ENCODE measurements around the gene POPDC3.
"Not testable (repeated sequence)": the region's sequence is repeated elsewhere in the genome, so short reads cannot be mapped to it uniquely, and the experiment has no call there.

Gene POPDC3

GRCh38 chr6:105194106-105194505 is 14.3 kb upstream of the POPDC3 start:
- no peak for DNase-seq

DNA sequence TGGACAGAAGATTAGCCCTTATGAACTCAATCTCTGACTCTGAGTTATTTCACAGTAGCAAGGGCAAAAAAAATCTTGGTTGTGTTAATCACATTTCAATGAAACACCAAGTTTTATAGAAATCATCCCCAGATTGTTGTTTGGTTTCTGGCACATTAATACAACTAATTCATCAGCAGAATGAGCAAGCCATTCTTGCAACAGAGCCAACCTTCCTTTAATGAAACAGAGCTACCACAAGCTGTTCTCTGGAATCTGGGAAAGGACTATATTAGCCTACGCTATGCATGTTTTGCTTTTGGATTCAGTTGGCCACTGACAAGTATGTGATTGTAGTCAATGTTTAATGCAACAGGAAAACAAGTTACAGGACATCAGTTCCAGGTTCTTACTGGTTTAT is 13.8 kb upstream of the POPDC3 start:
- DNase-seq: no peak

DNA sequence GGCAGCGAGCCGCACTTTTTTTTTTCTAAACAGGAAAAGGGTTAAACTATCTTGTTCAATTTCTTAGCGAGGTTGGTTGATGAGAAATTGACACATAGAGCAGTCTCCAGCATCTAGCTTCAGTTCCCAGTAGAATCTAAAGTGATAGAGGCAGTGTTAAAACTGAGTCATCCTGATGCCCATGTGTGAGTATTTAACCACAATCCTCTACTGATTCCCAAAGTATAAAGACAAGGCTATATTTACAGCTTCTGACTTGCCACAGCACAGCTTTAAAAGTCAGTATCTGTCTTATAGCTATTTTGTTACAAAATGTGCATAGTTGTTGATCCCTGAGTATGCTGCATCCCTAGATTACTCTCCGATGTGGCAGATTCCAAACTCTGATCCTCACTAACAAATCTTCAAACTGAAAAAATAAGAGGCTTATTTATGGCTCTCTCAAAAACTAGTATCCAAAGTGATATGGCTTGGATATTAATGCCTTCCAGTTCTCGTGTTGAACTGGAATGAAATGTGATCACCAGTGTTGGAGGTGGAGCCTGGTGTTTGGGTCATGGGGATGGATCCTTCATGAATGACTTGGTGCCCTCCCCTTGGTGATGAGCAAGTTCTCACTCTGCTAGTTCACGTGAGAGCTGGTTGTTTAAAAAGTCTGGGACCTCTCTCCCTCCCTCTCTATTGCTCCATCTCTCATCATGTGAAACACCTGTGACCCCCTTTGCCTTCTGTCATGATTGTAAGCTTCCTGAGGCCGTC is 13.1 kb upstream of the POPDC3 start:
- DNase-seq: no peak

DNA sequence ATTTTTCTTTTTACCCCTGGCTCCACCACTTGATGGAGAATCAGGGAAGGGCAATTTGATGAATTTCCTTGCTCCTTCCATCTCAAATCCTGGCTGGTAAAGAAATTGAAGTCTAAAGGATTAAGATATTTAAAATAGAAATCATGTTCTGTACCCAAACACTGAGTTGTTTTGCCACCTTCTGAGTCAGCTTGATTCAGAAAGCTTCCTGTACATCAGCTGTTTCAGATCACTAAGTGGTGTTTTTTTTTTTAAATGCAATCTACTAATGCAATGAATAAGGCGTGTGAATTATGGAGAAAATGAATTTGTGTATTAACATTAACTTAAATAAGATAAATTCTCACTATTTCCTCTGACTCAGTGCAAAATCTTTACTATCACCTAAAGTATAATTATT is 11.5 kb upstream of the POPDC3 start:
- no peak for DNase-seq

DNA sequence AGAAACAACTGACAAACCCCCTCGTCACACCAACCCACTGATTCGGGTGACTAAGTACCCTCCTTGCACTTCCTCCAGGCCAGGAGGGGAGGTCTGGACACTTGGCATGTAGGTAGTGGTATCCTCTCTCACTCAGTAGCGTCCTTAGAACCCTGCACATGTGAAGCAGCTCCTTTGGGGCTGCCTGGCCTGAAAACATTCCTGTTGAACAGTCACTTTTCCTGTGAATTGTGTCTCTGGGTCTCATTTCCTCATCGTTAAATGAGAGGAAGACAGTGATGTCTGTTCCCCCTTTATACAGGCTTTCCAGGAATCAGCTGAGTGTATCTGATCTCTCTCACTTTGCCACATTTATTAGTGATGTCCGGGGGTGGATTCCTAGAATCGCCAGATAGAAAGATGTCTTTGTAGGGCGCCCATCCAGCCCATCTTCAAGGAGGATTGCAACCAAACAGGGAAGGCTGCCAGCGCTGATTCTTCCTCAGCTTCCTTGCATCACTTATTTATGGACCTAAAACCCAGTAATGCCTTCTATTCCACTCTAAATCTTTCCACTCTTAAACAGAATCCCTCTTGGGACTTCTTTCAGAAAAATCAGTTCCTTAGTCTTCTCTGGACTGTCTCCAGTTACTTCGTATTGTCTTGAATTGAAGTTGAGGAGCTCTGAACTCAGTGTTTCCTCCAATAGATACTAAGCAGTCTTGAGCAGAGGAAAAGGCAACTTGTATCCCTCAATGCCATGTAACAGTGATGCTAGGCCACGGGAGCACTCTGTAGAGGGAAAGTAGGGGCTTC is 9.4 kb upstream of the POPDC3 start:
- DNase-seq: no peak

GRCh38 chr6:105188251-105188650 is 8.4 kb upstream of the POPDC3 start:
- DNase-seq: no peak

- no peak for DNase-seq
These were observed 6.8 kb upstream of the POPDC3 start for GRCh38 chr6:105186576-105186975.

GRCh38 chr6:105184921-105185320 is 5.1 kb upstream of the POPDC3 start:
- DNase-seq: no peak

DNA sequence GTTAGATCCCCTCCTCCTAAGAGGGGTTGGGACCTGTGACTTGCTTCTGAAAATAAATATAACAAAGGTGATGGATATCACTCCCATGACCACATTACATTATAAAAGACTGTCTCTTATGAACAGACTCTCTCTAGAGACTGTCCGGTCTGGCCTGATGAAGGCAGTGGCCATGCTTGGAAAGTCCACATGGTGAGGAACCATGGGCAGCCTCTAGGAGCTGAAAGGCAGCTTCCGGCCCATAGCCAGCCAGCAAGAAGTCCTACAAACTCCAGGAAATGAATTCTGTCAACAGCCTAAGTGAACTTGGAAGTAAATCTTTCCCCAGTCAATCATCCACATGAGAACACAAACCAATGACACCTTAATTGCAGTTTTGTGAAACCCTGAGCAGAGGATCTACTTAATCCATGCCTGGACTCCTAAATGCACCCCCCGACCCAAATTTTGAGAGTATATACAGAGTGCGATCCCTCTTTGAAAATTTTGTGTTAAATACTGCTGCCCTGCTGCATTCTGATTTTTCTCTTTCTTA is 2.2 kb upstream of the POPDC3 start:
- no peak for DNase-seq

GRCh38 chr6:105178636-105179035 is 1.2 kb downstream of the POPDC3 start:
- DNase-seq: no peak

DNA sequence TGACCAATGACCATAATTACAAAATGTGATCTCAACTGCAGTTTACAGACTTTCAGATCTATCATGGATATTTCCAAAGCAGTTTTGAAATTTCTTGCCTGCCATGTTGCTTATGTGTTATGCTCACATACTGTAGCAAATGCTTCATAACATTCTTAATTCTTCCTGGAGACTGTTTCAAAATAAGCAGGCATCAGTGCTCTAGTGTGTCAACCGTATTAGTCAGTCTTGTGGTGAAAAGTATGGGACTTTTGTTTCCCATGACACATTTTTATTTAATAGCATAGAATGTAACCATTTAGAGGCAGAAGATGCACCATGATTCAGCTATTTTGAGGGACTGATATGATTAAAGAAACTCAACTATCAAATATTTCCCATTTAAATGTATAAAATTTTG is 1.7 kb downstream of the POPDC3 start:
- no peak for DNase-seq

DNA sequence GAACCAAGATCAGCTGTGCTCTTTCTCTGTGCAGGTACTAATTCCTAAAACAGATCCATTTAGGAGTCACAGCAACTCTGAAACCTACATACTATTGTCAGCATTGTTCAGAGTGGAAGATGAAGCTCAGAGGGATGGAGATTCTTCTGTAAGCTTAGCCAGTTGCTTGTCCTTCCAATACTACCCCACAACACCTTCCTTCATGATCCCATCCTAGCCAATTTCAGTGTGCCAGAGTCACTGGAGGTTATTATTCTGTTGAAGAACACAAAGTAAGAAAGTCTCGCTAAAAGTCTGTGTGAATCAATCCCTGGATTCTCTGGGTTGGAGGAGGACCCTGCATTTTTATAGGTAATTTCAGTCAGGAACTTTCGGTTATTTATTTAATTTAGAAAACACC is 2.3 kb downstream of the POPDC3 start:
- DNase-seq: no peak

DNA sequence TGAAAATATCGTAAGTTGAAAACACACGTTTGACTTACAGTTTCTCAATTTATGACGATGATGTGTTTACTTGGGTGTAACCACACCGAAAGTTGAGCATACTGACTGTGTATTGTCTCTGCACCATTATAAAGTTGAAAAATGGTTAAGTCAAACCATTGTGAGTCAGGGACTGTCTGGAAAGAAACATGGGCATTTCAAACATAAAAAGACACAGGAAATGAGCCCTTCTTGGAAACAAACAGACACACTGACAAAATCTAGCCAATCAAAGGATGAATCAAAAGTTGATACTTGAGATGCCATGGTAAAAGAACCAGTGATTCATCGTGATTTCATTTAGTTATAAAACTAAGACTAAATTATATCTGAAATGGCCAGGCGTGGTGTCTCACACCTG is 5.3 kb downstream of the POPDC3 start:
- no peak for DNase-seq

DNA sequence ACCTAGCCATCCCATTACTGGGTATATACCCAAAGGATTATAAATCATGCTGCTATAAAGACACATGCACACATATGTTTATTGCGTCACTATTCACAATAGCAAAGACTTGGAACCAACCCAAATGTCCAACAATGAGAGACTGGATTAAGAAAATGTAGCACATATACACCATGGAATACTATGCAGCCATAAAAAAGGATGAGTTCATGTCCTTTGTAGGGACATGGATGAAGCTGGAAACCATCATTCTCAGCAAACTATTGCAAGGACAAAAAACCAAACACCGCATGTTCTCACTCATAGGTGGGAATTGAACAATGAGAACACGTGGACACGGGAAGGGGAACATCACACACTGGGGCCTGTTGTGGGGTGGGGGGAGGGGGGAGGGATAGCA is 7.3 kb downstream of the POPDC3 start:
- DNase-seq: not testable (repeated sequence)

DNA sequence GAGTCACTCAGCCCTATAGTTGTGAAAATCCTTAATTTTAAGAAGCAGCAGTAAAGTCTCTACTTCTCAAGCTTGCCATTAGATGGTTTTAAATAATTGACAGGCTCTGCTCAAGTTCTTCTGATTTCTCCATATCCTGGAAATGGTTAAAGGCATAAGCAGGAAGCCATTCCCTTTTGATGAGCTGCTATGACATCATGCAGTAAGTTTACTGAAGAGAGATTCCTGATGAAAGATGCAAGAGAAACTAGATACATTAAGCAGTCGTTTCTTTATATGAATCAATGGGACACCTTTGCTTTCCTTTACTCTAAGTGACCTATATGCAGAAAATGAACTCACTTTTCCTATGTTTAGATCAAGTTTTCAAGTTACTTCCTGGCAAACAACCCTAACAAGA is 9.8 kb downstream of the POPDC3 start:
- DNase-seq: no peak

DNA sequence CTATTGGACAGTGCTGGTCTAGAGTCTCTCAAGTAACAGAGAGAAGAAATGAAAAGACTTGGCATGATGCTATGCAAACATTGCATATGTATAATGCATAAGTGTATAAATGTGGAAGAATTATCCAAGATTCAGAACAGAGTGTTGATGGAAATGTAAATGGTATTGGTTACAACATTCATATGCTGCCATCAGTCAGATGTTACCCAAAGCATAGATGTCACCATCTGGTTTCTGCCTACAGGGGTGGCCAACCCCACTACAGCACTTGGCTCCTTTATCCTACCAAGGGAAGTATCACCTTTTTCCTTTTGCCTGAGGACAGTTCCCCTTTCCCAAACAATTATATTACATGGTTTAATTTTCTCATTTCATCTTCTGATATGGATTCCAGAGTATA is 11.9 kb downstream of the POPDC3 start:
- no peak for DNase-seq

DNA sequence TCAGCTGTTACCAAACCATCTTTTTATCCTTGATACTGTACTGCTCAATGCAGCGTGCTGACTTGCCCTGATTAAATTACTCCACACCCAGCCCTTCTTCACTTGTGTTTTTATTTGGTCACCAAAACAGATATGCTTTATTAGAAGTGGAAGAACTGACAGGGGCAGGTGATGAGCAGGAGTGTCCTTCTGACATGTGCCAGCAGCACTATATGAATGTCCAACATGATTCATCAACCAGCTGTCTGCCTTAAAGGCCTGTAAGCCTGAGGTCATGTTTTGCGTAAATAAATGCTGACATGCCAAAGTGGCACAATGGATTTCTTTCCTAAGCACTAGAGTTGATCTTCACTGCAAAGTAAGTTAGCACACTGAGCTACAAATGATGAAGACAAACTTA is 15.4 kb downstream of the POPDC3 start:
- DNase-seq: no peak

- DNase-seq: no peak
These were observed 16.6 kb downstream of the POPDC3 start for GRCh38 chr6:105163183-105163582.

- no peak for DNase-seq
These were observed 17.4 kb downstream of the POPDC3 start for GRCh38 chr6:105162377-105162776.

GRCh38 chr6:105161421-105161820 is 18.4 kb downstream of the POPDC3 start:
- DNase-seq: no peak

DNA sequence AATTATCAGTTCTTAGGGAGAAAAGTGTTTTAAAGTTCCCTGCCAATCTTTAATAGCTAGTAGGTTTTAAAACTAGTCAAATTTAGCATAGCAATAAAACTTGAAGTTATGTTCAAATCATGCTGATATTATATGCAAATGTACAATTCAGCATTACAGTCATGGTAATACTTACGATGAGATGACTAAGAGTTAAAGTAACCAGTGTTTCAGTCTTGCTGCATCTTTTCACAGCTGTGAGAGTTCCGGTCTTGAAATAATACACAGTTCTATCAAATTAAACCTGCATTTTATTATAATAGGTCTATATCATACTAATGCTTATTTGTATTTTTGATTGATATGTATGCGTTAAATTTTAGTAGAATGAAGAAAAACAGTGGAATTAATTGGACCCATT is 26.1 kb downstream of the POPDC3 start:
- no peak for DNase-seq

GRCh38 chr6:105152880-105153279 is 26.9 kb downstream of the POPDC3 start:
- DNase-seq: no peak

DNA sequence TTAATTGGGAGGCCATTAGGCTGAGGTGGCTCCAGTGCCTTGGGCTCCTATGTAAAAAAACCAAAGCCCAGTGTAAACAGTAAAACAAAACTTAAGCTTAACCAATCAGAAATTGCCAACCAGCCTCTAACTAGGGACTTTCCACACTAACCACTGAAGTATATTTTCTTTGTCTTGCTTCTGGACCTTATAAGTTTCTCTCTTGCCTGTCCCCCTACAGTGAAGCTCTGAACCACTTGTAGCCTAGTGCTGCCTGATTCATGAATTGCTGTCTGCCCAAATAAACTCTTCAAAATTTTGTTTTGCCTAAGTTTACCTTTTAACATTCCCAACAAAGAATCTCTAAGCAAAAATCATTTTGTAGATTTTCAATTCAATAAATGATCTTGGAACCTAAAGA is 28.2 kb downstream of the POPDC3 start:
- no peak for DNase-seq

- no peak for DNase-seq
These were observed 41.7 kb downstream of the POPDC3 start for GRCh38 chr6:105138141-105138540.
